GM12892 (cell line): Measurements from ENCODE around the gene MACIR.

Experiments
- POLR2A ChIP-seq: IDR thresholded peaks from 2 replicates; pipeline ENCODE4 v1.6.1; 2011; ENCODE audit warnings: low read depth, low read length, control low read depth
- TAF1 ChIP-seq: IDR thresholded peaks from 2 replicates; pipeline ENCODE4 v1.6.1; 2011; ENCODE audit warnings: low read depth, mild to moderate bottlenecking, control low read depth, low read length, borderline replicate concordance

- TF ChIP-seq TAF1, result no peak
- TF ChIP-seq POLR2A, result no peak
Measured at GRCh38 chr5:103293099-103293498, 34.5 kb downstream of the MACIR start.
